ENCODE measurements around the gene ERCC3.
"Not testable (repeated sequence)": the region's sequence is repeated elsewhere in the genome, so short reads cannot be mapped to it uniquely, and the experiment has no call there.

ERCC3 gene

GRCh38 chr2:127231130-127231865 is 62.6 kb downstream of the ERCC3 start:
- no peak for TF ChIP-seq CTCF (IDR thresholded peaks at IDR 0.05; ENCODE audit: unreplicated experiment in 3 of 3)
- peaks cover 10% of the 10 kb centered on the region for H3K9me3 Mint-ChIP-seq
- H3K4me1 Mint-ChIP-seq: peaks cover 13% of the 10 kb centered on the region
- H3K4me3 Mint-ChIP-seq: no peak overlapping the region
- H3K27ac Mint-ChIP-seq: no peak overlapping the region
- no peaks in the 10 kb centered on the region for H3K36me3 Mint-ChIP-seq (ENCODE audit: low read depth)
- peaks cover 7% of the 10 kb centered on the region for H3K27me3 Mint-ChIP-seq (ENCODE audit: low read depth)

GRCh38 chr2:127229555-127229954 is 64.4 kb downstream of the ERCC3 start:
- Mint-ChIP-seq H3K4me3 (no peak overlapping the region), H3K4me1 (peaks cover 27% of the 10 kb centered on the region), H3K27me3 (ENCODE audit: low read depth) (peaks cover 21% of the 10 kb centered on the region), H3K36me3 (ENCODE audit: low read depth) (no peaks in the 10 kb centered on the region), H3K9me3 (peaks cover 3% of the 10 kb centered on the region), H3K27ac (no peak overlapping the region)
- TF ChIP-seq CTCF (IDR thresholded peaks at IDR 0.05; ENCODE audit: unreplicated experiment in 3 of 3): no peak

GRCh38 chr2:127228102-127228501 is 65.8 kb downstream of the ERCC3 start:
- no peak for TF ChIP-seq CTCF (IDR thresholded peaks at IDR 0.05; ENCODE audit: unreplicated experiment in 3 of 3)
- Mint-ChIP-seq H3K4me3 (no peak overlapping the region), H3K4me1 (peaks cover 38% of the 10 kb centered on the region), H3K27me3 (ENCODE audit: low read depth) (peaks cover 17% of the 10 kb centered on the region), H3K9me3 (peaks cover 3% of the 10 kb centered on the region), H3K27ac (no peak overlapping the region), H3K36me3 (ENCODE audit: low read depth) (no peaks in the 10 kb centered on the region)

- H3K4me1 Mint-ChIP-seq: peaks cover 41% of the 10 kb centered on the region
- not testable (repeated sequence) for H3K36me3 Mint-ChIP-seq (ENCODE audit: low read depth); H3K4me3 Mint-ChIP-seq; H3K9me3 Mint-ChIP-seq; H3K27ac Mint-ChIP-seq
- peaks cover 17% of the 10 kb centered on the region for H3K27me3 Mint-ChIP-seq (ENCODE audit: low read depth)
These were observed 66.7 kb downstream of the ERCC3 start for GRCh38 chr2:127227264-127227660.

- TF ChIP-seq CTCF (IDR thresholded peaks at IDR 0.05; ENCODE audit: unreplicated experiment in 3 of 3): no peak
- peaks cover 41% of the 10 kb centered on the region for H3K4me1 Mint-ChIP-seq
- H3K36me3 Mint-ChIP-seq (ENCODE audit: low read depth): no peaks in the 10 kb centered on the region
- peaks cover 17% of the 10 kb centered on the region for H3K27me3 Mint-ChIP-seq (ENCODE audit: low read depth)
- H3K4me3 Mint-ChIP-seq: peak overlapping the region in 1 of 3 experiments; percentile 57
- H3K27ac Mint-ChIP-seq: peak overlapping the region in 2 of 3 experiments; percentile 3 to 23
- H3K9me3 Mint-ChIP-seq: peaks cover 3% of the 10 kb centered on the region
These were observed 67.3 kb downstream of the ERCC3 start for GRCh38 chr2:127226520-127227263.

GRCh38 chr2:127226132-127226519 is 67.8 kb downstream of the ERCC3 start:
- peaks cover 3% of the 10 kb centered on the region for H3K9me3 Mint-ChIP-seq
- H3K4me3 Mint-ChIP-seq: no peak overlapping the region
- H3K36me3 Mint-ChIP-seq (ENCODE audit: low read depth): no peaks in the 10 kb centered on the region
- no peak for TF ChIP-seq CTCF (IDR thresholded peaks at IDR 0.05; ENCODE audit: unreplicated experiment in 3 of 3)
- H3K27me3 Mint-ChIP-seq (ENCODE audit: low read depth): peaks cover 17% of the 10 kb centered on the region
- peak overlapping the region in 2 of 3 experiments; percentile 3 to 23 for H3K27ac Mint-ChIP-seq
- peaks cover 38% of the 10 kb centered on the region for H3K4me1 Mint-ChIP-seq

Measured in nephron (organoid).